Keratinocyte (primary cell): ENCODE results near the gene RALGAPA2.

Source experiments
- EZH2 ChIP-seq: IDR thresholded peaks from one replicate; pipeline ENCODE4 v1.6.1; 2012; ENCODE audit warnings: inconsistent platforms, mild to moderate bottlenecking, low read length, moderate library complexity
- TF ChIP-seq, protein P1 (sequence below), 3 experiments: IDR thresholded peaks in 1 of 3; conservative IDR thresholded peaks in 1 of 3; optimal IDR thresholded peaks in 1 of 3; 2 replicates in 2 of 3; 3 replicates in 1 of 3; pipeline versions ENCODE3 to v1.5.1; 2011; ENCODE audit warnings: low read length in 3 of 3, mild to moderate bottlenecking in 3 of 3, moderate library complexity in 2 of 3, control low read depth in 1 of 3, inconsistent platforms in 1 of 3; ENCODE audit not compliant: insufficient read depth in 2 of 3; ENCODE audit errors: extremely low read depth in 1 of 3

DNA sequence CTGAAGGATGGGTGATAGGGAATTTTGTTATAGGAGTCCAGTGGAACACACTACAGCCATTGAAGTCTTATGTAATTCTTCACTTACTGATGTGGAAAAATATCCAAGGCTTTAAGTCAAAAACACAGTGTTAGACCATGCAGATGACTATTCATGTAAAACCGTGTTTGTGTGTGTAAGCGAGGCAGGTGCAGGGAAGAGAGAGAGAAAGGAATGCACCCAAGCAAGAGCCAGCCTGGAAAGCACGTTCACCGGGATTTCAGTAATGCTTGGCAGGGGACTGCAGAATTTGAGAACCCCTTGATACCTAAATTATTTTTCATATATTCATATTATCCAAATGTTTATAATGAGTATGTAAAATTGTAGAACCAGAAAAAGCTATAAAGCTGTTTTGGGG, 17.9 kb downstream of the RALGAPA2 start:
- TF ChIP-seq EZH2, result no peak
- TF ChIP-seq, protein P1, sequence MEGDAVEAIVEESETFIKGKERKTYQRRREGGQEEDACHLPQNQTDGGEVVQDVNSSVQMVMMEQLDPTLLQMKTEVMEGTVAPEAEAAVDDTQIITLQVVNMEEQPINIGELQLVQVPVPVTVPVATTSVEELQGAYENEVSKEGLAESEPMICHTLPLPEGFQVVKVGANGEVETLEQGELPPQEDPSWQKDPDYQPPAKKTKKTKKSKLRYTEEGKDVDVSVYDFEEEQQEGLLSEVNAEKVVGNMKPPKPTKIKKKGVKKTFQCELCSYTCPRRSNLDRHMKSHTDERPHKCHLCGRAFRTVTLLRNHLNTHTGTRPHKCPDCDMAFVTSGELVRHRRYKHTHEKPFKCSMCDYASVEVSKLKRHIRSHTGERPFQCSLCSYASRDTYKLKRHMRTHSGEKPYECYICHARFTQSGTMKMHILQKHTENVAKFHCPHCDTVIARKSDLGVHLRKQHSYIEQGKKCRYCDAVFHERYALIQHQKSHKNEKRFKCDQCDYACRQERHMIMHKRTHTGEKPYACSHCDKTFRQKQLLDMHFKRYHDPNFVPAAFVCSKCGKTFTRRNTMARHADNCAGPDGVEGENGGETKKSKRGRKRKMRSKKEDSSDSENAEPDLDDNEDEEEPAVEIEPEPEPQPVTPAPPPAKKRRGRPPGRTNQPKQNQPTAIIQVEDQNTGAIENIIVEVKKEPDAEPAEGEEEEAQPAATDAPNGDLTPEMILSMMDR (optimal IDR thresholded peaks at IDR 0.05 in 1 of 3, IDR thresholded peaks at IDR 0.05 in 1 of 3, conservative IDR thresholded peaks at IDR 0.05 in 1 of 3; ENCODE audit: extremely low read depth in 1 of 3, insufficient read depth in 2 of 3, low read length in 3 of 3), result no peak
